ENCODE results near the gene UPF2. TPM values are rescaled to one million over a fixed set of nuclear protein-coding genes. Genes with fewer than 3 reads are reported as not detected.
"Not testable (repeated sequence)": the region's sequence is repeated elsewhere in the genome, so short reads cannot be mapped to it uniquely, and the experiment has no call there.

Gene UPF2, protein sequence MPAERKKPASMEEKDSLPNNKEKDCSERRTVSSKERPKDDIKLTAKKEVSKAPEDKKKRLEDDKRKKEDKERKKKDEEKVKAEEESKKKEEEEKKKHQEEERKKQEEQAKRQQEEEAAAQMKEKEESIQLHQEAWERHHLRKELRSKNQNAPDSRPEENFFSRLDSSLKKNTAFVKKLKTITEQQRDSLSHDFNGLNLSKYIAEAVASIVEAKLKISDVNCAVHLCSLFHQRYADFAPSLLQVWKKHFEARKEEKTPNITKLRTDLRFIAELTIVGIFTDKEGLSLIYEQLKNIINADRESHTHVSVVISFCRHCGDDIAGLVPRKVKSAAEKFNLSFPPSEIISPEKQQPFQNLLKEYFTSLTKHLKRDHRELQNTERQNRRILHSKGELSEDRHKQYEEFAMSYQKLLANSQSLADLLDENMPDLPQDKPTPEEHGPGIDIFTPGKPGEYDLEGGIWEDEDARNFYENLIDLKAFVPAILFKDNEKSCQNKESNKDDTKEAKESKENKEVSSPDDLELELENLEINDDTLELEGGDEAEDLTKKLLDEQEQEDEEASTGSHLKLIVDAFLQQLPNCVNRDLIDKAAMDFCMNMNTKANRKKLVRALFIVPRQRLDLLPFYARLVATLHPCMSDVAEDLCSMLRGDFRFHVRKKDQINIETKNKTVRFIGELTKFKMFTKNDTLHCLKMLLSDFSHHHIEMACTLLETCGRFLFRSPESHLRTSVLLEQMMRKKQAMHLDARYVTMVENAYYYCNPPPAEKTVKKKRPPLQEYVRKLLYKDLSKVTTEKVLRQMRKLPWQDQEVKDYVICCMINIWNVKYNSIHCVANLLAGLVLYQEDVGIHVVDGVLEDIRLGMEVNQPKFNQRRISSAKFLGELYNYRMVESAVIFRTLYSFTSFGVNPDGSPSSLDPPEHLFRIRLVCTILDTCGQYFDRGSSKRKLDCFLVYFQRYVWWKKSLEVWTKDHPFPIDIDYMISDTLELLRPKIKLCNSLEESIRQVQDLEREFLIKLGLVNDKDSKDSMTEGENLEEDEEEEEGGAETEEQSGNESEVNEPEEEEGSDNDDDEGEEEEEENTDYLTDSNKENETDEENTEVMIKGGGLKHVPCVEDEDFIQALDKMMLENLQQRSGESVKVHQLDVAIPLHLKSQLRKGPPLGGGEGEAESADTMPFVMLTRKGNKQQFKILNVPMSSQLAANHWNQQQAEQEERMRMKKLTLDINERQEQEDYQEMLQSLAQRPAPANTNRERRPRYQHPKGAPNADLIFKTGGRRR
- 10 to 100 TPM; 33.5 to 38.3 (median 34.6) TPM for polyA plus RNA-seq (ENCODE audit: insufficient read length in 3 of 3)
- long read RNA-seq, donor 1, partial matches to known transcripts = 21 of 21 reads
- long read RNA-seq, donor 1, other reads (novel, unspliced or antisense) = 0 of 21 reads
- long read RNA-seq, donor 2, full-length matches to known transcripts = 3 of 51 reads
- long read RNA-seq, donor 2, partial matches to known transcripts = 48 of 51 reads
- long read RNA-seq, donor 2, other reads (novel, unspliced or antisense) = 0 of 51 reads
- long read RNA-seq, donor 3, partial matches to known transcripts = 14 of 14 reads
- long read RNA-seq, donor 3, other reads (novel, unspliced or antisense) = 0 of 14 reads
- long read RNA-seq, donor 4, full-length matches to known transcripts = 1 of 30 reads
- long read RNA-seq, donor 4, partial matches to known transcripts = 29 of 30 reads
- long read RNA-seq, donor 4, other reads (novel, unspliced or antisense) = 0 of 30 reads
- long read RNA-seq, donor 5, full-length matches to known transcripts = 1 of 1 reads
- long read RNA-seq, donor 5, partial matches to known transcripts = 0 of 1 reads
- long read RNA-seq, donor 5, other reads (novel, unspliced or antisense) = 0 of 1 reads
- long read RNA-seq, donor 6, full-length matches to known transcripts = 4 of 88 reads
- long read RNA-seq, donor 6, partial matches to known transcripts = 84 of 88 reads
- long read RNA-seq, donor 6, other reads (novel, unspliced or antisense) = 0 of 88 reads
- long read RNA-seq, donor 7, full-length matches to known transcripts = 4 of 44 reads
- long read RNA-seq, donor 7, partial matches to known transcripts = 40 of 44 reads
- long read RNA-seq, donor 7, other reads (novel, unspliced or antisense) = 0 of 44 reads
- long read RNA-seq, donor 8, partial matches to known transcripts = 5 of 5 reads
- long read RNA-seq, donor 8, other reads (novel, unspliced or antisense) = 0 of 5 reads
- long read RNA-seq, donor 9, partial matches to known transcripts = 46 of 46 reads
- long read RNA-seq, donor 9, other reads (novel, unspliced or antisense) = 0 of 46 reads
- long read RNA-seq, donor 10, full-length matches to known transcripts = 1 of 45 reads
- long read RNA-seq, donor 10, partial matches to known transcripts = 44 of 45 reads
- long read RNA-seq, donor 10, other reads (novel, unspliced or antisense) = 0 of 45 reads
- long read RNA-seq, donor 11, full-length matches to known transcripts = 1 of 25 reads
- long read RNA-seq, donor 11, partial matches to known transcripts = 24 of 25 reads
- long read RNA-seq, donor 11, other reads (novel, unspliced or antisense) = 0 of 25 reads
- long read RNA-seq, donor 12, full-length matches to known transcripts = 4 of 103 reads
- long read RNA-seq, donor 12, partial matches to known transcripts = 94 of 103 reads
- long read RNA-seq, donor 12, other reads (novel, unspliced or antisense) = 5 of 103 reads
- long read RNA-seq, donor 13, partial matches to known transcripts = 34 of 34 reads
- long read RNA-seq, donor 13, other reads (novel, unspliced or antisense) = 0 of 34 reads
- long read RNA-seq, donor 14 = 0 reads
- long read RNA-seq, donor 15, partial matches to known transcripts = 69 of 69 reads
- long read RNA-seq, donor 15, other reads (novel, unspliced or antisense) = 0 of 69 reads
- long read RNA-seq, donor 16, partial matches to known transcripts = 65 of 65 reads
- long read RNA-seq, donor 16, other reads (novel, unspliced or antisense) = 0 of 65 reads

DNA sequence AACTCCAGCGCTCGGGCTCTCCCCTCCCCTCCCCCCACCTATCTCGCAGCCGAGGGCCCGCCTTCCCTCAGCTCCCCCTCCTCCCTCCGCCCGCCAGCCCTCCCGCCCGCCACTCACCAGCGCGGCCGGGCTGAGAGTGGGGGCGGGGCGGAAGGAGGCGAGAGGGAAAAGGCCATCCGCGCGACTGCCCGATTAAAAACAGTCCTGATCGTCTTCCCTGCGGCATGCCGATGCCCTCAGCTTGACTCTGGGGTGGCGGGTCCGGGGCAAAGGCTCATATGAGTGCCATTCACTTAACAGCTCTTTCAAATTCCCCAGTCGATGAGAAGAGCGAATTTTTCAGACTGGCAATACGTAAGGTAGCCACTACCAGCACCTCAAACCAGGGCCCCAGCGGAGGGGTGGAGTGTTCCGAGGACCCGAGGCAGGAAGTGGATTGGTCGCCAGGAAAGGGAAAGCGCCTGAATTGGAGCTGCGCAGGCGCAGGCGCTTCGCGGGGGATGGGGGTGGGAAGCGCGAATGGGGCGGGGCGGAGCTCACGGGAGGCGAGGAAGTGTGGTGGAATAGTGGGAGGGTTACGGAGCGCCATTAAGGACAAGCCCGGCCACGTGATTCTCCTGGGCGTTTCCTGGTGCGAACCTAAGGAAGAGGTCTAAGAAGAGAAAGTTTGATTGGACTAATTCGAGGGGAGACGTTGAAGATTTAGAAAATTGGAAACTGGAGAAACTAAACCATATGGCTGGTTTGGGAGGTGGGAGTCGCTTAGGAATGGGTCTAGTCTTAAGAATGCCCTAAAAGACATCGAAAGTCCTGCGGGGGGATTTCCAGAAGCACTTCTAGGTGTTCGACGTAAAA lies at the start of gene UPF2:
TSS of gene UPF2 (minus strand) at position 13 of the 855 bp plus-strand sequence. CDS start 7,386 bp downstream, outside the sequence.
- peak; percentile 98 for DNase-seq

GRCh38 chr10:12091421-12091820 lies 48.8 kb upstream of the UPF2 start:
- no peak for DNase-seq

DNA sequence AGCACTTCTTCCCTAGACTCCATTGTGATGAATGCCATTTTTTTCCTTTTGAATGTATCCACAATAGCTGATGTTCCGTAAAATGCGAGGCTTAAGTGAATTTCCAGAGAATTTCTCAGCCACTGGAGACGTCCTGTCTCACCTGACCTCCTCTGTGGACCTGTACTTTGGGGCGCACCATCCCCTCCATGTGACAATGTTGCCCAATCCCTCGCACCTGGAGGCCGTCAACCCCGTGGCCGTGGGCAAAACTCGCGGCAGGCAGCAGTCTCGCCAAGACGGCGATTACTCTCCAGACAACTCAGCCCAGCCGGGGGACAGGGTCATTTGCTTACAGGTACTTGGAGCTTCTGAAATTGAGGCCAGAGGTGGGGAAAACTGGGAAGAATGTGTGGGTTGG lies 46.3 kb upstream of the UPF2 start:
- DNase-seq = no peak

GRCh38 chr10:12081879-12082557 lies 39.4 kb upstream of the UPF2 start:
- DNase-seq = no peak

DNA sequence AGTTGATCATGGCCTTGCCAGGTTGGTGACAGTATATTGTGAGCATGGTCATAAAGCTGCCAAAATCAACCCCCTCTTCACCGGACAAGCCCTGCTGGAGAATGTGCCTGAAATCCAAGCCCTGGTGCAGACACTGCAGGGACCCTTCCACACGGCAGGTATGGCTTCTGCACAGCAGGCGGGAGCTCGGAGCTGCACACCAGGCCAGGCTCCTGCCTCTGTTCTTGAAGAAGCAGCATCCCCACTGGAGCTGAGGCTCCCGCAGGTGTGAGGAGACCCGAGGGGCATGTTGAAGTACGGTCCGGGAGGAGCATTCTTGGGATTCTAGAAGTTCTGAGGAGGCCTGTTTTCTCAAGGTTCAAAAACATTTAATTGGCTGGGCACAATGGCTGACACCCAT lies 38.9 kb upstream of the UPF2 start:
- DNase-seq = no peak

- DNase-seq = no peak
Observed at GRCh38 chr10:12077580-12078180, 35.1 kb upstream of the UPF2 start.

DNA sequence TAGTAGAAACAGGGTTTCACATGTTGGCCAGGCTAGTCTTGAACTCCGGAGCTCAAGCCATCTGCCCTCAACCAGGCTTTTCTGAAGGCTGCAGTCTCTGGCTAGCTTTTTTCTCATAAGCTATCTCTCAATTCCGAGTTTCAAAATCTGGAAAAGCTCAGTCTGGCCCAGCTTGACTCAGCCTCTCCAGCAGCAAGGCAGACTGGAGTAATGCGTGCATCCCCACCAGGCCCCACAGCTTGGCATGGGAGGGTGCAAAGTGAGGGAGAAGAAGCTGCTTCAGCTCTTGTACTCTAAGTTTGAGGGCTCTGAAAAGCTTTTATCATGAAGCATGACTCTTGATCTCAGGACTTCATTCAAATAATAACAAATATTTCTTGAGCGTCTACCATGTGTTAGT lies 30.9 kb upstream of the UPF2 start:
- no peak for DNase-seq

DNA sequence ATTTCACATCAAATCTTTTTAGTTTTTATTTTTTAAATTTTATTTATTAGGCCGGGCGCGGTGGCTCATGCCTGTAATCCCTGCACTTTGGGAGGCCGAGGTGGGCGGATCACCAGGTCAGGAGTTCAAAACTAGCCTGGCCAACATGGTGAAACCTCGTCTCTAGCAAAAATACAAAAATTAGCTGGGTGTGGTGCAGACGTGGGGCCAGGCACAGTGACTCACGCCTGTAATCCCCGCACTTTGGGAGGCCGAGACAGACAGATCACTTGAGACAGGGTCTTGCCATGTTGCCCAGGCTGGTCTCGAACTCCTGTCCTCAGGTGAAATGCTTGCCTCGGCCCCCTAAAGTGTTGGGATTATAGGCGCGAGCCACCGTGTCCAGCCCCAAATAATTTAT lies 28.8 kb upstream of the UPF2 start:
- not testable (repeated sequence) for DNase-seq

GRCh38 chr10:12068449-12069269 lies 26.1 kb upstream of the UPF2 start, which contains the start of gene DHTKD1:
Gene DHTKD1 (plus strand): TSS chr10:12068954. CDS start chr10:12069034, 80 bp downstream.
- peak; percentile 98 for DNase-seq

DNA sequence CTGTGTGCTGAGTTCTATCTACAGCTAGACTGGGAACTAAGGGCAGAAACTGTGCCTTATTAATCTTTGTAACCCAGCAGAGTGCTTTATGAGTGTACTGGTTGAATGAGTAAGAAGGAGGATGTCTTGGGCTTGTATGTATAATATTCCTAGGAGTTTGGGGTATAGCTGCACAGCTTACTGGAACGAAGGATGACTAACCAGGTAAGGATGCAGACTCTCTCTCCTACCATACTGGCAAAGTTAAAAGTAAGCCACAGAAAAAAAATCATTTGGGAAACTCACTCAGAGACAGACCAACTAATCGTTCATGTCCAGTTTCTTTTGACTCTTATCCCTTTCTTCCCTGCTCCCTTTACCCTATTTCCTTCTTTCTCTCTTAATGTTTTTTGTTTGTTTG lies 24.7 kb upstream of the UPF2 start:
- DNase-seq = no peak

GRCh38 chr10:12063483-12063818 lies 20.8 kb upstream of the UPF2 start:
- DNase-seq = no peak

- no peak for DNase-seq
Observed at GRCh38 chr10:12062754-12063482, 20.3 kb upstream of the UPF2 start.

GRCh38 chr10:12061124-12061523 lies 18.5 kb upstream of the UPF2 start:
- DNase-seq = no peak

GRCh38 chr10:12056748-12057147 lies 14.1 kb upstream of the UPF2 start:
- DNase-seq = no peak

GRCh38 chr10:12055732-12056131 lies 13.1 kb upstream of the UPF2 start:
- DNase-seq = no peak
